Measurements from ENCODE around the gene ATG14.
"Not testable (repeated sequence)": the region's sequence is repeated elsewhere in the genome, so short reads cannot be mapped to it uniquely, and the experiment has no call there.

ATG14 gene

GRCh38 chr14:55432628-55433027 lies 21.0 kb upstream of the ATG14 start:
- no peak overlapping the region for H3K27ac ChIP-seq
- no peak for TF ChIP-seq ZFX (IDR thresholded peaks at IDR 0.05)
- TF ChIP-seq, protein P1, sequence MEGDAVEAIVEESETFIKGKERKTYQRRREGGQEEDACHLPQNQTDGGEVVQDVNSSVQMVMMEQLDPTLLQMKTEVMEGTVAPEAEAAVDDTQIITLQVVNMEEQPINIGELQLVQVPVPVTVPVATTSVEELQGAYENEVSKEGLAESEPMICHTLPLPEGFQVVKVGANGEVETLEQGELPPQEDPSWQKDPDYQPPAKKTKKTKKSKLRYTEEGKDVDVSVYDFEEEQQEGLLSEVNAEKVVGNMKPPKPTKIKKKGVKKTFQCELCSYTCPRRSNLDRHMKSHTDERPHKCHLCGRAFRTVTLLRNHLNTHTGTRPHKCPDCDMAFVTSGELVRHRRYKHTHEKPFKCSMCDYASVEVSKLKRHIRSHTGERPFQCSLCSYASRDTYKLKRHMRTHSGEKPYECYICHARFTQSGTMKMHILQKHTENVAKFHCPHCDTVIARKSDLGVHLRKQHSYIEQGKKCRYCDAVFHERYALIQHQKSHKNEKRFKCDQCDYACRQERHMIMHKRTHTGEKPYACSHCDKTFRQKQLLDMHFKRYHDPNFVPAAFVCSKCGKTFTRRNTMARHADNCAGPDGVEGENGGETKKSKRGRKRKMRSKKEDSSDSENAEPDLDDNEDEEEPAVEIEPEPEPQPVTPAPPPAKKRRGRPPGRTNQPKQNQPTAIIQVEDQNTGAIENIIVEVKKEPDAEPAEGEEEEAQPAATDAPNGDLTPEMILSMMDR (conservative IDR thresholded peaks at IDR 0.05), result no peak

GRCh38 chr14:55430024-55430690 lies 18.5 kb upstream of the ATG14 start:
- TF ChIP-seq ZFX (IDR thresholded peaks at IDR 0.05), result no peak
- TF ChIP-seq, protein P1 (conservative IDR thresholded peaks at IDR 0.05), result peak; percentile 67
- no peak overlapping the region for H3K27ac ChIP-seq

GRCh38 chr14:55427439-55427838 lies 15.8 kb upstream of the ATG14 start:
- no peak overlapping the region; the same call in 1 of the 2 replicates for H3K27ac ChIP-seq
- TF ChIP-seq, protein P1 (conservative IDR thresholded peaks at IDR 0.05), result no peak
- TF ChIP-seq ZFX (IDR thresholded peaks at IDR 0.05), result no peak

DNA sequence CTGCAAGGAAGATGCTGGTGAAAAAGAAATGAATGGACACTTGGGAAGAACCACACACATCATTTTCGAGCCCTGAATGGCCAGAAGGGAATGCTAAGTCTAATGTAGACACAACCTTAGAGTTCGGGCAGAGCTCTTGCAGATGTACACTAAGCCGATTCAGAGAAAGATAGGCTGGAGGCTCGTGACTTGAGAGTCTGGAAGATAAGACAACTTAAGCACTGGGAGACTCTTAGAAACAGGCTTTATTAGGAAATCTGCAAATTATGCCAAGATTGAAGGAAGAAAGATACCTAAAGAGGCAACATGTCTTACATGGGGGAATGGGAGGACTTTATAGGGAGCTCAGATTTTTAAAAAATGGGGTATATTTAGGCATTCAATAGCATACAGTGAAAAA lies 15.3 kb upstream of the ATG14 start:
- TF ChIP-seq ZFX (IDR thresholded peaks at IDR 0.05), result no peak
- TF ChIP-seq, protein P1 (conservative IDR thresholded peaks at IDR 0.05), result no peak
- H3K27ac ChIP-seq, result no peak overlapping the region

DNA sequence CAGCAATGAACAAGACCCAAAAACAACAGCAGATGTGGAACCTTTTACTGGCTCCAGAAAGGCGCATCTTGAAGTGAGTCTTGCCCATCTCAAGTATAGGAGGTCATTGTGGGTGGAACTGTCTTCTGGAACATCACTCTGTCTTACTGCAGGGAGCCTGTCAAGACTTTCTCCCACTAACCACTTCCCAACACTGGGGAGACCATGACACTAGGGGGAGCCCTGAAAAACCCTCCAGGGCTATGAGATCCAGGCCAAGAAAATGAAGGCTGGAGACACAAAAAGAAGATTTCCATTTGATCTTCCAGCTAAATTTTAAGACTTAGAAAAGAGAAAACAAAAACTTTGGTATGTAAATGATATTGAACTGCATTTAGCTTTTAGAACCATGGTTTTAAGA lies 13.5 kb upstream of the ATG14 start:
- no peak for TF ChIP-seq ZFX (IDR thresholded peaks at IDR 0.05)
- TF ChIP-seq, protein P1 (conservative IDR thresholded peaks at IDR 0.05), result no peak
- H3K27ac ChIP-seq, result no peak overlapping the region

DNA sequence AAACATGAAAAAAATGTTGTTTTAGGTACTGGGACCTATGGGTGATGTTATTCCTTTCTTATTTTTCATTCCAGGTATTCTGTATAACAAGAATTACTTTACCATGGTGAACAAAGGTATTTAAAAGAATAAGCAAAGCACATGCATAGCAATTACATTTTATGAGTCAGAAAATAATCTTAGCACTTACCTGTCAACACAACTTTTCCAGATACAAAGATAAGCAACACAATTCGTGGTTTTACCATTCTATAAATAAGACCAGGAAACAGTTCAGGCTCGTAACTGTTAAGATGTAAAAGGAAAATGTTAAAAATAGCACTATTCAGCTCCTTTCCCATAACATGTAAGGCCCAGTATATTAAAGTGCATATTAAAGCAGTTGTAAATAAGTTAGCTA lies 12.3 kb upstream of the ATG14 start:
- TF ChIP-seq ZFX (IDR thresholded peaks at IDR 0.05), result no peak
- TF ChIP-seq, protein P1 (conservative IDR thresholded peaks at IDR 0.05), result no peak
- H3K27ac ChIP-seq, result no peak overlapping the region

- not testable (repeated sequence) for H3K27ac ChIP-seq
Observed at GRCh38 chr14:55422338-55422737, 10.7 kb upstream of the ATG14 start.

DNA sequence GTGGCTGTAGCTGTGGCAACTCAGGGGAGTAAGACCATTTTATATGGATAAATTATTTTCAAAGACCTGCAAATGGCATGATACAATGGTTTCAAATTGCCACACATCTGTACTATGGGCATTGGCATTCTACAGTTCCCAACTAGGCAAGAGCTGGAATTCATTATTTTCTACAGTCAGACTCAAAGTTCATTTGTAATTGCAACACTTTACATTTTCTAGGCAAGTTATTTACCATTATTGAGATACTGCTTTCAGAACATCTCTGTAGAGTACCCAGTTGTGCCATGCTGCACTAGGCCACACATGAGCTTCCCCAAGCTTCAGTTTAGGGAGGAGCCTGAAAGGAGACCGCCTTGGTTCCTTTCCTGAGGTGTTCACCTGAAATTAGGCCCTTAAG lies 8.0 kb upstream of the ATG14 start:
- TF ChIP-seq, protein P1 (conservative IDR thresholded peaks at IDR 0.05), result no peak
- TF ChIP-seq ZFX (IDR thresholded peaks at IDR 0.05), result no peak
- H3K27ac ChIP-seq, result no peak overlapping the region
